GM13977 (cell line): ENCODE data around the gene OGN.

ENCODE experiments used
- DNase-seq: peaks from one replicate; pipeline ENCODE4 v3.0.0; 2012; ENCODE audit warnings: low spot score
- CTCF ChIP-seq: IDR thresholded peaks from 2 replicates; pipeline ENCODE4 v1.5.1; 2012; ENCODE audit warnings: mild to moderate bottlenecking, control low read depth; ENCODE audit not compliant: insufficient read depth; ENCODE audit errors: extremely low read depth, missing control alignments
- in situ Hi-C: fragments of 300-500 bp; cut with MboI; formaldehyde crosslinking; loops from one replicate; pipeline ENCODE4 v1.12.0; 2022; ENCODE audit warnings: low sequenced_read_pairs, low pct_unique_long_range_greater_than_20kb, mixed read lengths, inconsistent platforms; ENCODE audit not compliant: unreplicated experiment

Gene OGN

GRCh38 chr9:92404042-92404836, at the start of gene OGN:
Gene OGN, minus strand, starts transcription at chr9:92404578. Its CDS starts 1,171 bp downstream, at chr9:92403407.
- in situ Hi-C loops: no loop called here
- no peak for TF ChIP-seq CTCF
- DNase-seq: no peak

- TF ChIP-seq CTCF: no peak
- no peak for DNase-seq
- in situ Hi-C loops: loop anchor here (25.0 kb wide), 1 partner anchor 109 kb away; the partner anchor contains the start of genes CENPP and NOL8
Measured at GRCh38 chr9:92446536-92446935, 42.2 kb upstream of the OGN start.

- no peak for DNase-seq
- no peak for TF ChIP-seq CTCF
- in situ Hi-C loops: loop anchor here (25.0 kb wide), 1 partner anchor 108 kb away; the partner anchor contains the start of genes CENPP and NOL8
Measured at GRCh38 chr9:92444841-92445240, 40.5 kb upstream of the OGN start.

GRCh38 chr9:92440751-92441046, 36.3 kb upstream of the OGN start:
- DNase-seq: peak; percentile 24
- TF ChIP-seq CTCF: no peak
- in situ Hi-C loops: loop anchor here (25.0 kb wide), 1 partner anchor 103 kb away; the partner anchor contains the start of genes CENPP and NOL8

GRCh38 chr9:92439921-92440750, 35.8 kb upstream of the OGN start:
- in situ Hi-C loops: loop anchor here (25.0 kb wide), 1 partner anchor 103 kb away; the partner anchor contains the start of genes CENPP and NOL8
- no peak for TF ChIP-seq CTCF
- DNase-seq: no peak

- in situ Hi-C loops: loop anchor here (25.0 kb wide), 1 partner anchor 102 kb away; the partner anchor contains the start of genes CENPP and NOL8
- DNase-seq: no peak
- TF ChIP-seq CTCF: no peak
Measured at GRCh38 chr9:92438900-92439526, 34.6 kb upstream of the OGN start.
